ENCODE data around the gene WWC1. TPM values are rescaled to one million over a fixed set of nuclear protein-coding genes. Genes with fewer than 3 reads are reported as not detected.
A peak's percentile ranks its signal among the peaks of the same experiment; 100 is the strongest.

Gene WWC1
- total and polyA plus RNA-seq, 9 donors, result 0.46 to 5.7 (median 0.93) TPM

GRCh38 chr5:168407211-168407610 is 115.8 kb downstream of the WWC1 start:
- no peaks in the 10 kb centered on the region for H3K27me3 ChIP-seq (ENCODE audit: control insufficient read depth, insufficient read depth, low read length)
- no CpG with 5 or more reads among the region's 1 CpG for whole genome bisulfite sequencing (ENCODE audit: insufficient coverage)
- no peak overlapping the region for H3K27ac ChIP-seq (ENCODE audit: low read length)
- no peaks in the 10 kb centered on the region for H3K36me3 ChIP-seq (ENCODE audit: control insufficient read depth, insufficient read depth, low read length)
- no peak for DNase-seq
- peaks cover 26% of the 10 kb centered on the region for H3K4me1 ChIP-seq (ENCODE audit: control insufficient read depth, insufficient read depth, low read length)
- H3K9me3 ChIP-seq (replicated peaks; ENCODE audit: control insufficient read depth, low read depth, low read length), result no peaks in the 10 kb centered on the region
- no peak overlapping the region for H3K4me3 ChIP-seq (ENCODE audit: low read length)

- DNase-seq, result peak; percentile 97
Measured at GRCh38 chr5:168408561-168409305, 117.3 kb downstream of the WWC1 start.

GRCh38 chr5:168409591-168410458 is 118.4 kb downstream of the WWC1 start:
- Histone ChIP-seq H3K9me3 (replicated peaks; ENCODE audit: control insufficient read depth, low read depth, low read length) (no peaks in the 10 kb centered on the region), H3K4me3 (ENCODE audit: low read length) (no peak overlapping the region), H3K27ac (ENCODE audit: low read length) (peak overlapping the region; percentile 69), H3K4me1 (ENCODE audit: control insufficient read depth, insufficient read depth, low read length) (peaks cover 21% of the 10 kb centered on the region), H3K36me3 (ENCODE audit: control insufficient read depth, insufficient read depth, low read length) (no peaks in the 10 kb centered on the region), H3K27me3 (ENCODE audit: control insufficient read depth, insufficient read depth, low read length) (no peaks in the 10 kb centered on the region)
- 40% methylated on average over 4 of the region's 17 CpGs for WGBS (ENCODE audit: insufficient coverage)
- peak; percentile 41 for DNase-seq

More at GRCh38 chr5:168408561-168409305, 117.3 kb downstream of the WWC1 start:
- H3K27me3 ChIP-seq (ENCODE audit: control insufficient read depth, insufficient read depth, low read length), result no peaks in the 10 kb centered on the region
- peaks cover 26% of the 10 kb centered on the region for H3K4me1 ChIP-seq (ENCODE audit: control insufficient read depth, insufficient read depth, low read length)
- peak overlapping the region; percentile 69 for H3K27ac ChIP-seq (ENCODE audit: low read length)
- no peaks in the 10 kb centered on the region for H3K36me3 ChIP-seq (ENCODE audit: control insufficient read depth, insufficient read depth, low read length)
- no peaks in the 10 kb centered on the region for H3K9me3 ChIP-seq (replicated peaks; ENCODE audit: control insufficient read depth, low read depth, low read length)
- no peak overlapping the region for H3K4me3 ChIP-seq (ENCODE audit: low read length)
- 24% methylated on average over 10 of the region's 11 CpGs for WGBS (ENCODE audit: insufficient coverage)

- peaks cover 21% of the 10 kb centered on the region for H3K4me1 ChIP-seq (ENCODE audit: control insufficient read depth, insufficient read depth, low read length)
- no peaks in the 10 kb centered on the region for H3K27me3 ChIP-seq (ENCODE audit: control insufficient read depth, insufficient read depth, low read length)
- DNase-seq, result no peak
- no peaks in the 10 kb centered on the region for H3K36me3 ChIP-seq (ENCODE audit: control insufficient read depth, insufficient read depth, low read length)
- no peak overlapping the region for H3K27ac ChIP-seq (ENCODE audit: low read length)
- H3K9me3 ChIP-seq (replicated peaks; ENCODE audit: control insufficient read depth, low read depth, low read length), result no peaks in the 10 kb centered on the region
- WGBS (ENCODE audit: insufficient coverage), result 80% methylated on average over 1 of the region's 3 CpGs
- no peak overlapping the region for H3K4me3 ChIP-seq (ENCODE audit: low read length)
Measured at GRCh38 chr5:168411871-168412270, 120.4 kb downstream of the WWC1 start.

- H3K4me1 ChIP-seq (ENCODE audit: control insufficient read depth, insufficient read depth, low read length), result peaks cover 24% of the 10 kb centered on the region
- no peak for DNase-seq
- H3K27ac ChIP-seq (ENCODE audit: low read length), result no peak overlapping the region
- 50% methylated on average over 1 of the region's 3 CpGs for WGBS (ENCODE audit: insufficient coverage)
- no peaks in the 10 kb centered on the region for H3K9me3 ChIP-seq (replicated peaks; ENCODE audit: control insufficient read depth, low read depth, low read length)
- no peaks in the 10 kb centered on the region for H3K36me3 ChIP-seq (ENCODE audit: control insufficient read depth, insufficient read depth, low read length)
- H3K27me3 ChIP-seq (ENCODE audit: control insufficient read depth, insufficient read depth, low read length), result no peaks in the 10 kb centered on the region
- H3K4me3 ChIP-seq (ENCODE audit: low read length), result no peak overlapping the region
Measured at GRCh38 chr5:168413062-168413461, 121.6 kb downstream of the WWC1 start.

- H3K4me3 ChIP-seq (ENCODE audit: low read length), result no peak overlapping the region
- no CpG with 5 or more reads among the region's 3 CpGs for WGBS (ENCODE audit: insufficient coverage)
Measured at GRCh38 chr5:168413596-168413995, 122.2 kb downstream of the WWC1 start.

GRCh38 chr5:168415401-168415800 is 124.0 kb downstream of the WWC1 start:
- Histone ChIP-seq H3K36me3 (ENCODE audit: control insufficient read depth, insufficient read depth, low read length) (no peaks in the 10 kb centered on the region), H3K27ac (ENCODE audit: low read length) (no peak overlapping the region), H3K9me3 (replicated peaks; ENCODE audit: control insufficient read depth, low read depth, low read length) (no peaks in the 10 kb centered on the region), H3K27me3 (ENCODE audit: control insufficient read depth, insufficient read depth, low read length) (no peaks in the 10 kb centered on the region), H3K4me1 (ENCODE audit: control insufficient read depth, insufficient read depth, low read length) (peaks cover 4% of the 10 kb centered on the region), H3K4me3 (ENCODE audit: low read length) (no peak overlapping the region)
- WGBS (ENCODE audit: insufficient coverage), result 84% methylated on average over 3 of the region's 4 CpGs
- no peak for DNase-seq

More at GRCh38 chr5:168413596-168413995, 122.2 kb downstream of the WWC1 start:
- Histone ChIP-seq H3K36me3 (ENCODE audit: control insufficient read depth, insufficient read depth, low read length) (no peaks in the 10 kb centered on the region), H3K27ac (ENCODE audit: low read length) (no peak overlapping the region), H3K27me3 (ENCODE audit: control insufficient read depth, insufficient read depth, low read length) (no peaks in the 10 kb centered on the region), H3K4me1 (ENCODE audit: control insufficient read depth, insufficient read depth, low read length) (peaks cover 19% of the 10 kb centered on the region), H3K9me3 (replicated peaks; ENCODE audit: control insufficient read depth, low read depth, low read length) (no peaks in the 10 kb centered on the region)
- DNase-seq, result no peak

- 75% methylated on average over 4 of the region's 6 CpGs for WGBS (ENCODE audit: insufficient coverage)
- H3K27me3 ChIP-seq (ENCODE audit: control insufficient read depth, insufficient read depth, low read length), result no peaks in the 10 kb centered on the region
- H3K9me3 ChIP-seq (replicated peaks; ENCODE audit: control insufficient read depth, low read depth, low read length), result no peaks in the 10 kb centered on the region
- no peak overlapping the region for H3K4me3 ChIP-seq (ENCODE audit: low read length)
- no peaks in the 10 kb centered on the region for H3K36me3 ChIP-seq (ENCODE audit: control insufficient read depth, insufficient read depth, low read length)
- H3K27ac ChIP-seq (ENCODE audit: low read length), result no peak overlapping the region
- peaks cover 4% of the 10 kb centered on the region for H3K4me1 ChIP-seq (ENCODE audit: control insufficient read depth, insufficient read depth, low read length)
- no peak for DNase-seq
Measured at GRCh38 chr5:168415971-168416370, 124.5 kb downstream of the WWC1 start.

- Histone ChIP-seq H3K27ac (ENCODE audit: low read length) (no peak overlapping the region), H3K36me3 (ENCODE audit: control insufficient read depth, insufficient read depth, low read length) (no peaks in the 10 kb centered on the region), H3K4me1 (ENCODE audit: control insufficient read depth, insufficient read depth, low read length) (peaks cover 4% of the 10 kb centered on the region), H3K27me3 (ENCODE audit: control insufficient read depth, insufficient read depth, low read length) (no peaks in the 10 kb centered on the region), H3K9me3 (replicated peaks; ENCODE audit: control insufficient read depth, low read depth, low read length) (no peaks in the 10 kb centered on the region), H3K4me3 (ENCODE audit: low read length) (no peak overlapping the region)
- DNase-seq, result no peak
- WGBS (ENCODE audit: insufficient coverage), result 74% methylated on average over 7 of the region's 10 CpGs
Measured at GRCh38 chr5:168417731-168418429, 126.4 kb downstream of the WWC1 start.

GRCh38 chr5:168420461-168420860 is 129.0 kb downstream of the WWC1 start:
- H3K4me1 ChIP-seq (ENCODE audit: control insufficient read depth, insufficient read depth, low read length), result peaks cover 4% of the 10 kb centered on the region
- no peaks in the 10 kb centered on the region for H3K9me3 ChIP-seq (replicated peaks; ENCODE audit: control insufficient read depth, low read depth, low read length)
- H3K27ac ChIP-seq (ENCODE audit: low read length), result no peak overlapping the region
- no peaks in the 10 kb centered on the region for H3K27me3 ChIP-seq (ENCODE audit: control insufficient read depth, insufficient read depth, low read length)
- 73% methylated on average over 9 of the region's 9 CpGs for WGBS (ENCODE audit: insufficient coverage)
- H3K4me3 ChIP-seq (ENCODE audit: low read length), result no peak overlapping the region
- no peak for DNase-seq
- H3K36me3 ChIP-seq (ENCODE audit: control insufficient read depth, insufficient read depth, low read length), result no peaks in the 10 kb centered on the region

Measured in muscle of leg (tissue), 11 donors.